ENCODE results near the gene OR8G1.
"Not testable (repeated sequence)": the region's sequence is repeated elsewhere in the genome, so short reads cannot be mapped to it uniquely, and the experiment has no call there.

Gene OR8G1

DNA sequence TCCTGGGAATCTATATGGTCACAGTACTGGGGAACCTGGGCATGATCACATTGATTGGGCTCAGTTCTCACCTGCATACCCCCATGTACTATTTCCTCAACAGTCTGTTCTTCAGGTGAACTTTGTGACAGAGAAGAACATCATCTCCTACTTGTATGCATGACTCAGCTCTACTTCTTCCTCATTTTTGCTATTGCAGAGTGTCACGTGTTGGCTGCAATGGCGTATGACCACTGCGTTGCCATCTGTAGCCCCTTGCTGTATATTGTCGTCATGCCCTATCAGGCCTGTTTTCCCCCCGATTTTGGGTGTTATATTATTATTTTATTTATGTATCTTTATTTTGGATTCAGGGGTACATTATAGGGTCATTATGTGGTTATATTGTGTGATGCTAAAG is 2.4 kb upstream of the OR8G1 start:
- DNase-seq: no peak

DNA sequence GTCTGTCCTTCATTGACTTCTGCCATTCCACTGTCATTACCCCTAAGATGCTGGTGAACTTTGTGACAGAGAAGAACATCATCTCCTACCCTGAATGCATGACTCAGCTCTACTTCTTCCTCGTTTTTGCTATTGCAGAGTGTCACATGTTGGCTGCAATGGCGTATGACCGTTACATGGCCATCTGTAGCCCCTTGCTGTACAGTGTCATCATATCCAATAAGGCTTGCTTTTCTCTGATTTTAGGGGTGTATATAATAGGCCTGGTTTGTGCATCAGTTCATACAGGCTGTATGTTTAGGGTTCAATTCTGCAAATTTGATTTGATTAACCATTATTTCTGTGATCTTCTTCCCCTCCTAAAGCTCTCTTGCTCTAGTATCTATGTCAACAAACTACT is 9.0 kb downstream of the OR8G1 start:
- DNase-seq: not testable (repeated sequence)

DNA sequence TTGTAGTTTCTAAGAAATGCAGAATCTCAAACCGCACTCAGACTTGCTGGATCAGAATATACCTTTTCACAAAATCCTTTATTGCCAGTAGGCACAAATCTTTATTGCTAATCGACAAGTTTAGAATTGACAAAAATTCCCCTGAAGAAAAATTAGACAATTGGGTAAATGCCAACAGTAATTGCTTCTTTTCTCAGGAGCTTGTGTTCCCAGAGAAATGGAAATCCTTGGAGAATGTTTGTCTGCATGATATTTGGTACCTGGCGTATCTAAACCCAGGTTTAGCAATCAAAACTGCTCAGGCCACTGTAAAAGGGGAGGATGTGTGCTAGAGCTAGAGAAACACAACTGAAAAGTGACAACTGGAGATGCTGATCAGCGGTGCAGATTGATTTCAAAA is 15.2 kb downstream of the OR8G1 start, which contains the start of gene OR8G5:
Gene OR8G5, plus strand, starts transcription at position 301 of the 400 bp plus-strand sequence. CDS start 8,556 bp downstream, outside the sequence.
- DNase-seq: no peak

DNA sequence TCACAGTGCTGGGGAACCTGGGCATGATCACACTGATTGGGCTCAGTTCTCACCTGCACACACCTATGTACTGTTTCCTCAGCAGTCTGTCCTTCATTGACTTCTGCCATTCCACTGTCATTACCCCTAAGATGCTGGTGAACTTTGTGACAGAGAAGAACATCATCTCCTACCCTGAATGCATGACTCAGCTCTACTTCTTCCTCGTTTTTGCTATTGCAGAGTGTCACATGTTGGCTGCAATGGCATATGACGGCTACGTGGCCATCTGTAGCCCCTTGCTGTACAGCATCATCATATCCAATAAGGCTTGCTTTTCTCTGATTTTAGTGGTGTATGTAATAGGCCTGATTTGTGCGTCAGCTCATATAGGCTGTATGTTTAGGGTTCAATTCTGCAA is 24.1 kb downstream of the OR8G1 start:
- DNase-seq: not testable (repeated sequence)

DNA sequence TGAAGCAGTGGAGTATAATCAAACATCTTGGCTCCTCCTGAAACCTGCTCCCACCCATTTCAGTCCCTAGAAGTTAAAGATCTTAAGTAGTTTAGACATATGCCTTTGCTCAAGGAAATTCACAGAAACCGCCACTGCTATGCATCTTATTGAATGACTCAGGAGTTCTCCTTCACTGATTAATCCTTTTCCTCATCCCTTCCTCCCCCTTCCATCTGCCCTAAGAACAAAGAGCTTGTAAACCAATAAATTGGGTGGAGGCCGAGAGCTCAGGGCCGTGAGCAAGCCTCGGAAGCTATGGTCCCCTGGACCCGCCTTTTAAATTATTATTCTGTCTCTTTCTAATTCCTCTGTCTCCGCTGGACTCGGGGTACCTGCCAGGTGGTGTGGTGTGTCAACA is 30.0 kb downstream of the OR8G1 start:
- DNase-seq: not testable (repeated sequence)

DNA sequence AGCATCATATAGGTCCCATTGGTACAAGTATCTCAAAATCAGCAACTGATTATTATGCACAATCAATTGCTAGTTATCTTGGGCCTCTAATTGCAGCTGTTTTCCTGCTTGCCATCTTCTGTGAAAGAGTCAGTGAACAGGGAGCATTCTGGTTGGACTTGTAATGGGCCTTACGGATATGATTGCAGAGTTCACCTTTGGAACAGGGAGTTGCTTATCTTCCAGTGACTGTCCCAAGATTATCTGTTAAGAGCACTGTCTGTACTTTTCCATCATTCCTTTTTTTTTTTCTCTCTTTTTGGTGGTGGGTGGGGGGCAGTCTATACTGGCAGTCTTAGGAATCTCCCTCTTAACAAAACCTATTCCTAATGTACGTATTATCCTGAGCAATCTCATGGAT is 33.1 kb downstream of the OR8G1 start:
- no peak for DNase-seq

DNA sequence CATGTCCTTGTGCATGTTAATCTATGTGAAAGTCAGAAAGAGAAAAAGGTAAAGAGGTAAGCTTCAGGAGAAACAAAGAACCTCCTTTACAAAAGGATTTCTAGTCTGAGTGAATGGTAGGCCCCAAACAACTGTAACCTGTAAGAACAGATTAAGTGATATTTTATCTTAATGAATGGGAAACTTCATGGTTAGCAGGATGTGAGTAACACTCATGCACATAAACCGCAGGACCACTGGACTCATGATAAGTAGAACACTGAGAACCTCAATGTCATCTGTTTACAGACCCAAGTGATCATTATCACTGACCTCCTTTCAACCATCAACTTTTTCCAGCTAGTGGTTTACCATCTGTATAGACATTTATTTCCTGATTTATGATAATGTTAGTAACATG is 35.2 kb downstream of the OR8G1 start:
- no peak for DNase-seq

DNA sequence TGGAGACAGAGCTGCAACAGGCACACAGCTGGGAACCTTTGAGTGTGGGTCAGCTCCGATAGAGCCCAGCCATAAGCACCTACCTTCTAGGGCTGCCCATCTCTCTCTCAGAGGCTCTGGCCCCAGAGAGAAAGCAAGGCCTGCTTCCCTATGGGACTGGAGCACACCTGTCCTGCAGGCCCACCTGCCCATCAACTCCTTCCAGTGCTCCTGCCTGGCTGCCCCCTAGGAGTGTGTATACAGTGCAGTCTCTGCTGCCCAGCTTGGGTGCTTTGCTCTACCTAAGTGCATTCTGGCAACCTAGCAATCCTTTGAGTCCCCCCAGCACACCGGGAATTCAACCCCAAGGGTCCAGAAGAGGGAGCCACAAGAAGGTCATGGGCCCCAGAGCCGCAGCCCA is 36.3 kb downstream of the OR8G1 start:
- DNase-seq: no peak

DNA sequence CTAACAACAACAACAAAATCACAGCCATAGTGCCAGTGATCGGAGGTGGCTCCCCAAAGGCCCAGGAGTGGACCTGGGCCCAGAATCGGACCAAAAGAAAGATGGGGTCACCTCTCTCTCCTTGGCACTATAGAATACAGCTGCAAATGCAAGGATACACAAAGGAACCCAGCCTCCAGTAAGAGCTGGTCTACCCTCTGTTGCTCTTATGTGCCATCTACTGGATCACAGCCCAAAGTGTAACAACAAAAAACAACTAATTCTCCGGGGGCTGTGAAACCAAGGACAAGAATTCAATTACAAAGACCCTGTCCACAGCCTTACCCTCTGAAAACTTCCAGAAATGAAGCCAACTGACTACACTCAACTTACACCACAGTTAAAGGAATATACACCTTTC is 36.9 kb downstream of the OR8G1 start:
- no peak for DNase-seq

DNA sequence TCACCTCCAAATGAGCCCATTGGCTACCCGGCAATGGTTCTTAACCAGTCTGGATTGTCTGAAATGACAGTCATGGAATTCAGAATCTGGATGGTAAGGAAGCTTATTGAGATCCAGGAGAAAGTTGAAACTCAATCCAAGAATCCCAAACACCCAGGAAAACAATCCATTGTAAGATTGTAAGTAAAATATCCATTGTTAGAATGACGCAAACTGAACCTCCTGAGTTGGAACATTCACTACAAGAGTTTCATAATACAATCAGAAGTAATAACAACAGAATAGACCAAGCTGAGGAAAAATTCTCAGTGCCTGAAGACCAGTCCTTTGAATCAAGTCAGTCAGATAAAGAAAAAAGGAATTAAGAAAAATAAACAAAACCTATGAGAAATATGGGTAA is 37.4 kb downstream of the OR8G1 start:
- no peak for DNase-seq

DNA sequence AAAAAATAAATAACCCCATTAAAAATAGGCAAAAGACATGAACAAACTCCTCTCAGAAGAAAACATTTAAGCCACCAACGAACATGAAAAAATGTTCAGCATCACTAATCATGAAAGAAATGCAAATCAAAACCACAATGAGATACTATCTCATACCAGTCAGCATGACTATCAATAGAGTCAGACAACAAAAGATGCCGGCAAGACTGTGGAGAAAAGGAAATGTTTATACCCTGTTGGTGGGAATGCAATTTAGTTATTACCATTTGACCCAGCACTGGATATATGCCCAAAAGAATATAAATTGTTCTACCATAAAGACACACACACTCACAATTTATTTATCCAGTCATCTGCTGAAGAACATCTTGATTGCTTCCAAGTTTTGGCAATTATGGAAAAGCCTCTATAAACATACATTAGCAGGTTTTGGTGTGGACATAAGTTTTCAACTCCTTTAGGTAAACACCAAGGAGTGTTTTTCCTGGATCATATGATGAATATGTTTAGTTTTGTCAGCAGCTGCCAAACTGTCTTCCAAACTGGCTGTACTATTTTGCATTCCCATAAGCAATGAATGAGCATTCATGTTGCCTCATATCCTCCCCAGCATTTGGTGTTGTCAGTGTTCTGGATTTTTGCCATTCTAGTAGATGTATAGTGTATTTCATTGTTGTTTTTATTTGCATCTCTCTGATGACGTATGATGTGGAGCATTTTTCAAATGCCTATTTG is 44.9 kb downstream of the OR8G1 start:
- DNase-seq: no peak

DNA sequence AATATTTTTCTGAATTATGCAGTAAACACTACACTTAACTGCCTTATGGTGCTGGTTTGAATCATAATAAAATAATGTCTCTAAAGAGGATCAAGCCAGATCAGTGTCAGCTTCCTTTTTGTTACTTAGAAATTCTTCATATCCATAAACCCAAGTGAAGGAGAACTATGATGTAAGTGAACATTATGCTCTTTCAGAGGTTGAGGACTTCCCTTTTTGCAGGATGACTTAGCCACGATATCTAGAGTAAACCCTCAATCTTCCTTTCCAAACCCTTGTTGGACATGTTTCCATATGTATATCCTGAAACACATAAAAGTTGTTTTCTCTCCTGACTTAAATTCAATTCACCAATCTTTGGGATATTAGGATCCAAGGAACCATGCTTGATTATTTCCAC is 53.8 kb downstream of the OR8G1 start:
- no peak for DNase-seq

DNA sequence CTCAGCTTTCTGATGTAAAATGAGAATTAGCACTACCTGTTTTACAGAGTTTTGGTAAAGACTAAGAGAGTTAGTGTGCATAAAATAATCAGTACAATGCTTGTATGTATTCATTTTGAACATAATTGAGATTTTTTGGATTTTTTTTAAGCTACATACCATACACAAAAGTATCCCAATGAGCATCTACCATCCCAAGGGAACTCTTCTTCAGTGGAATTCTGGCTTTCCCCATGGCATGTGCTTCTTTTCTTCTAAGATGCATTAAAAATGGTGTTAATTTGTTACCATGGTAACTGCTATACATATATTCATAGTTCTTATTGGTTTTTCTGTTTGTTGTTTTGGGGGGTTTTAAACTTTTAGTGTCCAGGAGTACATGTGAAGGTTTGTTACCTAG is 55.1 kb downstream of the OR8G1 start:
- no peak for DNase-seq

DNA sequence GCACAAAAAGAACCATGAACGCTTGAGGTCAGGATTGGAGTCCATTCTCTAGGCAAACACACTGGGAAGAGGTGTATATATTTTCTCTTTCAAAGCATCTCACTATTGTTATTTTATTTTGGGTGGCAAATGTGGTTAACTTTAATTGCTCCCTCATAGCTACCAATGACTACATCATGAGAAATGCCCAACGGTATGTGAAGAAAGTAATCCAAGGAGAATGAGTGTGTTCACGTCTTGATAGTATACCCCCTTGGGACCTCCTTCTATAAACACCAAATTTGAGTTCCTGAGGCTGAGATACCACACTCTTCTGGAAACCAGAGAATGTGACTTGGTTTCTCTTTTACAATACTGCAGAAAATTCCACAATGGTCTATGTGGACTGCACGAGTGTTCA is 57.0 kb downstream of the OR8G1 start:
- DNase-seq: no peak

DNA sequence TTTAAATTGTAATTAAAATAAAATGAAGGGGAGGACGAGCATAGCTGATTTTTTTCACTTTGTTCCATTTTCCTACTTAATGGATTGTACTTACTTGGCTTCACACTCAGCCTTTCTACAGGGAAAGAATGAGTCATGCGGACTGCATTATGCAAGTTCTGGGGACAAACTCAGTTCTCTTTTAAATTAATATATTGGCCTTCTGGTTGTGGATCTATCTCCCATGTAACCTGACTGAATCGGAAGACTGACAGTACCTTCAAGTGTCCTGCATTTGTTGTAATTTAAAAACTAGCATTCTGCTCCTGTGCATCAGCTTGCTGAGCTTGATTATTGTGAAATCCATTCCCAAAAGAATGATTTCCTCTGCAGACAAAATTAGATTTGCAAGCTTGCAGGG is 60.7 kb downstream of the OR8G1 start:
- DNase-seq: no peak

DNA sequence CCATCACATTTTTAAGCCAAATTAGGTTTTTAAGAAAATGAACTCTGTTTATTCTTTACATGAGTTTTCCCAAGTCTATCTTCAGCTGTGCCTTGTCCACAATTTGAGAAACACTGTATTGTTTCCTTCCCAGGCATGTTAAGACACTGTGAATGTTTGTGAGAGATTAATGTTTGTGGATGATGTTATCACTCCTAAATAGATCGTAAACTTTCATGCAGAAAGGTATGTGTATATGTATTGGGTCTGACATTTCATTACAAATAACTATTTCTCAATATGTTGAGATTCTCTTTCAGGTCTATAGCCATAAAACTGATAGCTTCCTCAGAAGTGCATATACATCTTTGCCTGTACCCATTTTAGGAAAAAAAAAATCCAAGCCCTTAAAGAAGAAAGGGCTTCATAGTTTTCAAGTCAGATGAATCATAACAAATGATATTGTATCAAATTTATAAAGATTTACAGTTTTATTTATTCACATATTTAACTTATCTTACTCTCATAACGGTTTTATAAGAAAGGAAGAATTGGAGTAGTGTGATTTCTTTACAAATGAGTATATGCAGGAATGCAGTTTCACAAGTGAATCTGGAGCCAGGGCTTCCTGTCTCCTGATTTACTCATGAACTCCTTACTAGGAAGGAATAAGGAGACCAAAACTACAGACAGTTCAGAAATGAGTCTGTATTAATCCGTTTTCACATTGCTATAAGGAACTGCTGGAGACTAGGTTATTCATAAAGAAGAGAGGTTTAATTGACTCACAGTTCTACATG is 61.6 kb downstream of the OR8G1 start:
- no peak for DNase-seq
